IPS DF 6.9 (cell line): ENCODE measurements around the gene LRRC32.

Experiments
- DNase-seq: peaks from one replicate; pipeline ENCODE4 v3.0.0-alpha.2; 2013; ENCODE audit warnings: low read depth, low spot score
- H3K27ac ChIP-seq: one replicate; pipeline ENCODE4 v1.5.1; 2013; ENCODE audit warnings: low read length, control low read depth
- H3K27me3 ChIP-seq: 2 replicates; pipeline ENCODE4 v1.6.1; 2013; ENCODE audit warnings: mild to moderate bottlenecking, low read length; ENCODE audit not compliant: control insufficient read depth, insufficient read depth
- H3K36me3 ChIP-seq: 2 replicates; pipeline ENCODE4 v1.6.1; 2013; ENCODE audit warnings: low read length; ENCODE audit not compliant: control insufficient read depth, insufficient read depth
- H3K4me1 ChIP-seq: 2 replicates; pipeline ENCODE4 v1.6.1; 2013; ENCODE audit warnings: low read length; ENCODE audit not compliant: control insufficient read depth, insufficient read depth
- H3K4me3 ChIP-seq: 2 replicates; pipeline ENCODE4 v1.5.1; 2013; ENCODE audit warnings: mild to moderate bottlenecking, low read length
- H3K9me3 ChIP-seq: 2 replicates; pipeline ENCODE4 v1.6.1; 2013; ENCODE audit warnings: low read length, inconsistent platforms; ENCODE audit not compliant: control insufficient read depth, insufficient read depth
- WGBS: extraction: QIAGEN DNeasy Blood & Tissue Kit; methylation state at CpG from one replicate; pipeline ENCODE4 v1.1.7; 2013; ENCODE audit warnings: mixed read lengths, missing lambda C conversion rate; ENCODE audit not compliant: insufficient read length, insufficient coverage; 5-methylcytosine and 5-hydroxymethylcytosine counted together

Gene LRRC32

GRCh38 chr11:76628408-76628947 is 42.1 kb downstream of the LRRC32 start:
- H3K4me1 ChIP-seq: no peaks in the 10 kb centered on the region
- WGBS: no CpG with 5 or more reads among the region's 8 CpGs
- no peak overlapping the region for H3K27ac ChIP-seq
- no peaks in the 10 kb centered on the region for H3K9me3 ChIP-seq
- no peak overlapping the region for H3K4me3 ChIP-seq
- DNase-seq: no peak
- no peaks in the 10 kb centered on the region for H3K27me3 ChIP-seq
- no peaks in the 10 kb centered on the region for H3K36me3 ChIP-seq

- no peaks in the 10 kb centered on the region for H3K4me1 ChIP-seq
- H3K36me3 ChIP-seq: no peaks in the 10 kb centered on the region
- H3K27me3 ChIP-seq: no peaks in the 10 kb centered on the region
- no peak overlapping the region for H3K27ac ChIP-seq
- no peaks in the 10 kb centered on the region for H3K9me3 ChIP-seq
- no CpG with 5 or more reads among the region's 7 CpGs for WGBS
- DNase-seq: no peak
- H3K4me3 ChIP-seq: no peak overlapping the region
Measured at GRCh38 chr11:76627606-76628005, 42.9 kb downstream of the LRRC32 start.

- no CpG with 5 or more reads among the region's 6 CpGs for WGBS
- H3K4me1 ChIP-seq: no peaks in the 10 kb centered on the region
- H3K9me3 ChIP-seq: no peaks in the 10 kb centered on the region
- no peaks in the 10 kb centered on the region for H3K27me3 ChIP-seq
- no peak for DNase-seq
- H3K27ac ChIP-seq: no peak overlapping the region
- no peaks in the 10 kb centered on the region for H3K36me3 ChIP-seq
- H3K4me3 ChIP-seq: no peak overlapping the region
Measured at GRCh38 chr11:76626921-76627401, 43.6 kb downstream of the LRRC32 start.

- Histone ChIP-seq H3K4me1 (no peaks in the 10 kb centered on the region), H3K27me3 (no peaks in the 10 kb centered on the region), H3K4me3 (no peak overlapping the region), H3K27ac (no peak overlapping the region), H3K9me3 (no peaks in the 10 kb centered on the region), H3K36me3 (no peaks in the 10 kb centered on the region)
- WGBS: no CpG with 5 or more reads among the region's 3 CpGs
- DNase-seq: no peak
Measured at GRCh38 chr11:76626266-76626665, 44.3 kb downstream of the LRRC32 start.

- DNase-seq: no peak
- no CpG with 5 or more reads among the region's 1 CpG for WGBS
- Histone ChIP-seq H3K4me3 (no peak overlapping the region), H3K4me1 (no peaks in the 10 kb centered on the region), H3K27ac (no peak overlapping the region), H3K36me3 (no peaks in the 10 kb centered on the region), H3K9me3 (no peaks in the 10 kb centered on the region), H3K27me3 (no peaks in the 10 kb centered on the region)
Measured at GRCh38 chr11:76625472-76626186, 44.9 kb downstream of the LRRC32 start.

GRCh38 chr11:76624500-76625379 is 45.8 kb downstream of the LRRC32 start:
- no peaks in the 10 kb centered on the region for H3K36me3 ChIP-seq
- no peaks in the 10 kb centered on the region for H3K9me3 ChIP-seq
- DNase-seq: no peak
- H3K4me3 ChIP-seq: no peak overlapping the region
- H3K27ac ChIP-seq: no peak overlapping the region
- H3K4me1 ChIP-seq: no peaks in the 10 kb centered on the region
- no peaks in the 10 kb centered on the region for H3K27me3 ChIP-seq
- WGBS: no CpG with 5 or more reads among the region's 15 CpGs

- Histone ChIP-seq H3K9me3 (no peaks in the 10 kb centered on the region), H3K4me1 (no peaks in the 10 kb centered on the region), H3K27ac (no peak overlapping the region), H3K4me3 (no peak overlapping the region), H3K27me3 (no peaks in the 10 kb centered on the region), H3K36me3 (no peaks in the 10 kb centered on the region)
- no peak for DNase-seq
- no CpG with 5 or more reads among the region's 6 CpGs for WGBS
Measured at GRCh38 chr11:76623884-76624419, 46.6 kb downstream of the LRRC32 start.

- Histone ChIP-seq H3K9me3 (no peaks in the 10 kb centered on the region), H3K27ac (no peak overlapping the region), H3K36me3 (no peaks in the 10 kb centered on the region), H3K27me3 (no peaks in the 10 kb centered on the region), H3K4me1 (no peaks in the 10 kb centered on the region), H3K4me3 (no peak overlapping the region)
- no CpG with 5 or more reads among the region's 12 CpGs for WGBS
- DNase-seq: no peak
Measured at GRCh38 chr11:76623171-76623883, 47.2 kb downstream of the LRRC32 start.

GRCh38 chr11:76622493-76623094 is 48.0 kb downstream of the LRRC32 start:
- no peaks in the 10 kb centered on the region for H3K4me1 ChIP-seq
- DNase-seq: no peak
- no peaks in the 10 kb centered on the region for H3K9me3 ChIP-seq
- WGBS: no CpG with 5 or more reads among the region's 5 CpGs
- H3K27me3 ChIP-seq: no peaks in the 10 kb centered on the region
- no peak overlapping the region for H3K4me3 ChIP-seq
- H3K36me3 ChIP-seq: no peaks in the 10 kb centered on the region
- H3K27ac ChIP-seq: no peak overlapping the region
